ENCODE measurements around the gene AP1M1. TPM values are rescaled to one million over a fixed set of nuclear protein-coding genes. Genes with fewer than 3 reads are reported as not detected.

Gene AP1M1
- total RNA-seq, 1 experiment from 2014 or later: 30.3 TPM

GRCh38 chr19:16281743-16282142 lies 84.0 kb downstream of the AP1M1 start:
- no peak overlapping the region for H2BK5ac ChIP-seq (ENCODE audit: insufficient read length, low read length)
- H3K18ac ChIP-seq (ENCODE audit: insufficient read length, low read depth, low read length): no peak overlapping the region
- no peak overlapping the region for H2AFZ ChIP-seq (ENCODE audit: low read length)
- no peak overlapping the region for H2AK5ac ChIP-seq (ENCODE audit: insufficient read length, low read length)
- H2BK120ac ChIP-seq (ENCODE audit: low read depth, low read length, poor library complexity, severe bottlenecking): no peak overlapping the region
- no peak overlapping the region for H3K4ac ChIP-seq (ENCODE audit: low read depth, low read length)
- no peaks in the 10 kb centered on the region for H4K20me1 ChIP-seq (ENCODE audit: control insufficient read depth, insufficient read depth, insufficient read length)
- no peak overlapping the region for H3K4me2 ChIP-seq (ENCODE audit: insufficient read depth, insufficient read length, low read length)
- Mint-ChIP-seq H3K4me3 (no peak overlapping the region), H3K27ac (no peak overlapping the region), H3K27me3 (ENCODE audit: low read depth) (peaks cover 2% of the 10 kb centered on the region; the same call in 1 of the 2 replicates), H3K36me3 (ENCODE audit: insufficient read depth in 1 of 3, low read depth in 3 of 3) (no peaks in the 10 kb centered on the region), H3K4me1 (peaks cover 0 to 15% of the 10 kb centered on the region in 2 experiments; a peak in 2 of 4 replicates), H3K9me3 (no peaks in the 10 kb centered on the region)
- H3K27me3 ChIP-seq (ENCODE audit: insufficient read depth, low read length): no peaks in the 10 kb centered on the region
- H2BK15ac ChIP-seq (ENCODE audit: low read depth, low read length): no peak overlapping the region
- H3K9ac ChIP-seq (ENCODE audit: extremely low read depth, insufficient read length, low read length): no peak overlapping the region
- no peak for TF ChIP-seq CTCF (conservative IDR thresholded peaks at IDR 0.05)
- no peak overlapping the region for H3K14ac ChIP-seq (ENCODE audit: insufficient read depth, low read length)
- no peak overlapping the region for H4K91ac ChIP-seq (ENCODE audit: insufficient read length, low read depth, low read length)
- no peak overlapping the region for H4K5ac ChIP-seq (ENCODE audit: insufficient read length, low read depth, low read length)
- no peaks in the 10 kb centered on the region for H3K4me1 ChIP-seq (ENCODE audit: insufficient read depth, low read length)
- no peaks in the 10 kb centered on the region for H3K79me2 ChIP-seq (ENCODE audit: insufficient read depth, low read length)
- H2BK12ac ChIP-seq (ENCODE audit: insufficient read length, low read depth, low read length): no peak overlapping the region
- H3K79me1 ChIP-seq (ENCODE audit: insufficient read depth, low read depth, low read length, poor library complexity, severe bottlenecking): no peaks in the 10 kb centered on the region
- DNase-seq: no peak
- H4K8ac ChIP-seq (replicated peaks; ENCODE audit: insufficient read length, low read depth, low read length): no peak overlapping the region
- no peaks in the 10 kb centered on the region for H3K23me2 ChIP-seq (ENCODE audit: insufficient read length, low read depth, low read length, poor library complexity, severe bottlenecking)
- no peak overlapping the region for H2BK20ac ChIP-seq (ENCODE audit: low read depth, low read length, poor library complexity, severe bottlenecking)
- H3T11ph ChIP-seq (ENCODE audit: low read length): no peak overlapping the region
- no peak overlapping the region for H3K27ac ChIP-seq (ENCODE audit: insufficient read length, low read depth, low read length)
- no CpG with 5 or more reads among the region's 5 CpGs for WGBS (ENCODE audit: extremely low coverage, insufficient read length, low lambda C conversion rate)
- no peak overlapping the region for H3K56ac ChIP-seq (ENCODE audit: insufficient read length, low read depth, low read length)
- H3K9me3 ChIP-seq (ENCODE audit: control insufficient read depth, low read depth, low read length): no peaks in the 10 kb centered on the region
- H3K23ac ChIP-seq (ENCODE audit: insufficient read length, low read depth, low read length): no peak overlapping the region

All from H9 (cell line).